Stimulated activated CD8-positive, alpha-beta memory T cell treated with anti-CD3 and anti-CD28 coated beads, Interleukin-4, amount 100 ng/mL, for 4 hours (primary cell): ENCODE measurements around the gene ISX.

ENCODE experiments used
- DNase-seq, 2 donors: peaks; one replicate each; pipeline ENCODE4 v3.0.0-alpha.2; 2020; ENCODE audit warnings: low read depth in 2 of 2, low spot score in 1 of 2

ISX gene

GRCh38 chr22:35051791-35052190 is 14.2 kb upstream of the ISX start:
- DNase-seq = no peak

DNA sequence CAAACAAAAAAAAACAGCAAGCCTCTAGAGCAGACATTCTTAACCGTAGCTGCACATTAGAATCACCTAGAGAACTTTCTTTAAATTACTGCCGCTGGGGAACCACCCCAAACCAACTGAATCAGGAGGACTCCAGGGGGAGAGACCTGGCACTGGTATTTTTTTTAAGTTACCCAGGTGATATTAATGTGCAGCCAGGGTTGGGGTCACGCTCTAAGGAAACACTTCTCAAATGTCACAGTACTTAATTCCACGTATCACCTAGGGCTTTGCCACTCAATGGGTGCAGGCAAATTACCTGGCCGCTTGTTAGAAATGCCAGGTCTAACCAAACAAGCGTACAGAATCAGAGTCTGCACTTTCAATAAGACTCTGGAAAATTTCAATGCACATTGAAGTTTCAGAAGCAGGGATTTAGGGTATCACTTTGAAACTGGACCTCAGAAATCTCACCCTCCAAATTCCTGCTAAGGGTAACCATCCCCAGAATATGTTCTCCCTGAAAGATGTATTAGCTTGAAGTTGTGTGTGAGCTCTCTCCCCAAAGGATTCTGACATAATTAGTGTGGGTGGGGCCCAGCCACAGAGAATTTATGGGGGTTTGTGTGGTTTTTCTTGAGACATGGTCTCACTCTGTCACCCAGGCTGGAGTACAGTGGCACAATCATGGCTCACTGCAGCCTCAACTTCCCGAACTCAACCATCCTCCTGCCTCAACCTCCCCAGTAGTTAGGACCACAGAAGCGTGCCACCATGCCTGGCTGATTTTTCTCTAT is 12.7 kb upstream of the ISX start:
- DNase-seq = no peak

DNA sequence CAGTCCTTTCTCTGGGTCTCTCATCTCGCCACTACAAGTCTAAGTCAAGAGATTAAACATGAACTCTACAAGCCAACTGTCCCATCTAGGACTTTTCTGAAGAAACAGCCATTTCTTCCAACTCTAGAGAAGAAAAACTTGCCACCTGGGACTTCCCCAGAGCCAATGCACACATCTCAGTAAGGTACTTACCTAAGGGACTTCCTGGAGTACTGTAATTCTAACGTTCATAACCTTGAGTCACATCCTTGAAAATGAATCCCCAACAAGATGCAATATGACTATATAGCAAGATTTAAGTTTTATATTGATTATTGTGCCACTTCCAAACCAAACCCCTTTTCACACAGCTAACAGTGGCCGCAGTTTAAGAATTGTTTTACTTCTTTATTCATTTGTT is 11.9 kb upstream of the ISX start:
- DNase-seq = no peak

DNA sequence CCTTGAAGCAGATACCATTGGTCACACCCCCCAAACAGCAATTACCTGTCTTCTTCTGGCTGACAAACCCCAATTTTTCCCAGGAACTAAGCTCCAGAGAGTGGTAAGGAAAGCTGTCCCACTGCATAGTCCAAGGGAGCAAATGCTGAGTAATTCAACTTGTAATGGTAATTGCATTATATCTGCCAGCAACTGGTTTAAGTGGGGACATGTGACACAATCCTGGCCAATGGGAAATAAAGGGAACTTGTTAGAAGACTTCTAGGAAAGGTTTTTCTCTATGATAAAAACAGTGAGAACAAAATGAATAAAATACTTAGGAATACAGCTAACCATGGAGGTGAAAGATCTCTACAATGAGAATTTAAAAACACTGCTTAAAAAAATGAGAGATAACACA is 9.5 kb upstream of the ISX start:
- no peak for DNase-seq

DNA sequence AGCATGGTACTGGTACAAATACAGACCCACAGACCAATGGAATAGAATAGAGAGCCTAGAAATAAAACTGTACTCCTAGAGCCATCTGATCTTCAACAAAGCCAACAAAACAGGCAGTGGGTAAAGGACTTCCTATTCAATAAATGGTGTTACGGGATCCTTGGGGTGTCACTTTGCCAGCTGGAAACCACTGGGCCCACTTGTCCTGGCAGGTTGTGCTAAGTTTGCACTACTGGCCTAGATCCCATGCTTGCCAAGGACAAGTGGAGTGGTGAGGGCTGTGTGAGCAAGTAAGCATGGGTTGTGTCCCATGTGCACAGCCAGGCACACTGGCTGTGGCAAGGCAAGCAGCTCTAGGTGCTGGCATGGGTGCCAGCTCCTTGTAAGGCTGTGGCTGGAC is 8.8 kb upstream of the ISX start:
- DNase-seq = no peak

- no peak for DNase-seq
Measured at GRCh38 chr22:35059632-35060031, 6.3 kb upstream of the ISX start.

- no peak for DNase-seq
Measured at GRCh38 chr22:35064664-35065063, 1.3 kb upstream of the ISX start.

DNA sequence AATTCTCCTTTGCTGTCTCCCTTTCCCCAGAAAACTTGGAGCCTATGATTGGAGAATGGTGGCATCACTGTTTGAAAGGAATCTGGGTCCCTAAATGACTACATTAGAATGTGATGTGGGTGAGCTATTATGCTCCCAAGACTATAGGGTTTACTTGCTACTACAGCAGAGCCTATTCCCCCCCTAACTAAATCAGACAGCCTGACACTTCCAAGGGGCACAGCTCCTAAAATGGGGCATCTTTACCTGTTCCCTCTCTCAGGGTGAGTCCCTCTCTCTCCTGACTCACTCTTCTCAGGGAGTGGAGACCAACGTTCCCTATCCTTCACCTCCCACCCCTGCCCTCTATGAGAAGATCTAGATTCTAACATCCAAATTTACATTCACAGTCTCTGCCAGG is 775 bp upstream of the ISX start:
- no peak for DNase-seq

DNA sequence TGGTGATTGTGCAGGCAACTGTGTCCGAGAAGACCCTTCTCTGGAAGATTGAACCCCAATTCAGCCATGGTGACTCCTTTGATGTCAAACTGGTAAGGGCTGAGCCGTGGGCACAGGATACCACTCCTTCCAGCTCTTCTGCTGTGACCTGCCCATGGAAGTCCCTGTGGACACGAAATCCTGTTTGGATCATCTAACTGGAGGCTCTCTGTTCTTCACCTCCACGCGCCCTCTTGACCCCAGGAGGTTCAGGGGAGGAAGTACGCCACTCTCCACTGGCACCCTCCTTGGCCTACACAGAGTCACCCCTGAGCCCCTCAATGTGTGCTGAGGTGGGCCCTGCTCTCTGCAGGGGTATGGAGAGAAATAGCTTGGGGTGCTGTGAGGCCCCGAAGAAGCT is 810 bp downstream of the ISX start:
- DNase-seq = no peak

DNA sequence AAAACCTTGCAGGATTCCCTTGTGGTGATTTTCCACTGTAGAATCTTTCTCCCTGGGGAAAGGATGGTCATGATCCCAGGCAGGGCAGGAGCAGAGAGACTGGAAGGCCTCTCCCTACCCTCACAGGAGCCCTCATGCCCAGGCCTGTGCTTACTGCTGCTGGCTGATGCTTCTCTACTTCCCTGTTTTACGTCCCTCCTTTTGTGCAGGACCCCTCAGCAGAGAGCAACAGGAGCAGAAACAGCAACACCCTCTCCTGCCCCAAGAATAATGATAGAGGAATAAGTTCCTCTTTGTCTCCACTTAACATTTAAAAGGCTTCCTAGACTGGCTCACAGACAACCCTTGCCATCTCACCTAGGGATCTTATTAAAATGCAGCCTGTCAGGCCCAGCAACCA is 3.6 kb downstream of the ISX start:
- no peak for DNase-seq

DNA sequence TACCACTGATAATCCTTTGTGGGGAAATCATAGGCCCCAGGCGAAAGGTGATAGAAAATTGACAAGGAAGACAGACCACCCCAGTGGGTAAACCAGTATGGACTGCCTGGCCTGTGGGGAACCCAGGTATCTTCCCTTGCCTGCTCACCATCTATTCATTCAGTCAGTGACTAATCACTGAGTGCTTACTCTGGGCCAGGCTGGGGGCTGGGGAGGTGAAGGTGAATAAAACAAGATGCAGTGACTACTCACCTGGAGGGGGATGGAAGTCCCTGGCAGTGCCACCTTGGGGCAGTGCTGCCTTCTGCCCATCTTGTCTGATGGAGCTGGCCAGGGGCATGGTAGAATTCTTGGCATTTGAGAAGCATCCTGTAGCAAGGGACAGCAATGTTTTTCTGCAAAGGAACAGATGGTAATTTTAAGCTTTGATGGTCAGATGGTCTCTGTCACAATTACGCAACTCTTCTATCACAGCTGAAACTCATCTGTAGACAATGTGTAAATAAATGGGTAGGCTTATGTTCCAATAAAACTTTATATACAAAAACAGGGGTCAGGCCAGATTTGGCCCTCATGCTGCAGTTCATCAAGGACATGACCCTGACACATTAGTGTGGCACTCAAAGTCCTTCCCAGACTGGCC is 4.6 kb downstream of the ISX start:
- DNase-seq = no peak

DNA sequence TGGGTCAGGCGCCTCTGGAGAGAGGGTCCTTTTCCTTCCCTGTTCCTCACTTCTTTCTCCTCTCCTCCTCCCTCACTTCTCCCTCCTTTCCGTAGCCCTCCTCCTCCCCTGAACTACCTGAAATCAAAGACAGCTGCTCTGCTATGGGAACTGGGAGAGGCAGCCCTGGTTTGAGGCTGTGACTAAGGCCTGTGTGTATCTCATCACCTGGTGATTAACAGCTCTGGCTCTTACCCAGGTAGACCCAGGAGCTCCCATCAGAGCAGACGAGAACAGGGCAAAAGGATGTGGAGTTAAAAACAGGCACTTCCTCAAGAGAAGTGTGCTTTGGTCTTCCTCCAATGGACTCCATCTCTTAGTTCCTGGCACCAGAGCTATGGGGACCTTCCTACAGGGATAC is 5.8 kb downstream of the ISX start:
- DNase-seq = no peak

DNA sequence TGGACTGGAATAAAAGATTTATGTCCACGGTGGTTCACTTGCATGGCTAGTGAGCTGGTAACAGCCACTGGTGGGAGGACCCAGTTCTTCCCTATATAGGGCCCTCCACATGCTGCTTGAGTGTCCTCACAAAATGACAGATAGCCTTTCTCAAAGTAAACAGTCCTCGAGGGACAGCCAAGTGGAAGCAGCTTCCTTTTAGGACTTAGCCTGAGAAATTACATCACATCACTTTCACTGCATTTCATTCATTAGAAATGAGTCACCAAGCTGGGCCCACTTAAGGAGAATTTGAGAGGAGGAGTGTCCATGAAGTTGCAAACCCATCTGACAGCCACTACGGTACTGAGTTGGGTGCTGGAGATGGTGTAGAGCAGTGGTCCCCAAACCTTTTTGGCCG is 7.0 kb downstream of the ISX start:
- no peak for DNase-seq

- DNase-seq = no peak
Measured at GRCh38 chr22:35074583-35074982, 8.6 kb downstream of the ISX start.

- DNase-seq = no peak
Measured at GRCh38 chr22:35076630-35077029, 10.7 kb downstream of the ISX start.

- DNase-seq = no peak
Measured at GRCh38 chr22:35085621-35086020, 19.7 kb downstream of the ISX start.

DNA sequence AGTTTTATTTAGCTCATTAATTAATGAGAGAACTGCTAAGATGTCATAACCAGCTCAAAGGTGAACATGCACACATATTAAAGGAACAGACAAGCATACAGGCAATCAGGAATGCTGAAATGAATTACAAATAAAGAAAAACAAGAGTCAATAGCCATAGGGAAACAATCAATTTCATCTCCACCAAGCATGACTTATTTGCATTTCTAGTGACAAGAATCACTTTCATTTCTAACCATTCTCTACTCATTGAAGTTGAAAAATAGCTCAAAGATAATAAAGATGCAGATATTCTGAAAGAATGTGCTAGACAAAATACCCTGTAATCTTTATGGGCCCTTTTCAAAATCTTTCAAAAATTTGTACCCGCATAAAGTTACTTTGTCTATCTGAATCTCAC is 23.2 kb downstream of the ISX start:
- no peak for DNase-seq

DNA sequence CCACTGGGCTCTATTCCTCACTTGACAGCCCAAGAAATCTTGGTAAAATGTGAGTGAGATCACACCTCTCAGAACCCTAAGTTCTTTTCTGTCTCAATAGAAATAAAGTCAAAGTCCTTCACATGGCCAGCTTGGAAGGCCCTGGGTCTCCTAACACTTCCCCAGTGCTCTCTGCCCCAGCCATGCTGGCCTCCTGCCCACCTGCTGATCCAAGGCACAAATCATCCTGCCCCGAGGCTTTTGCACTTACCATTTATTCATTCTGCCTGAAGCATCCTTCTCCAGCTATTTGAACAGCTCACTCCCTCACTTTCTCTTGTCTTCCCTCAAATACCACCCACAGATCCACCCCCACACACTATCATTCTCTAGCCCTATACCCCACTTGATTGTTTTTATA is 26.4 kb downstream of the ISX start:
- no peak for DNase-seq

GRCh38 chr22:35098921-35099320 is 33.0 kb downstream of the ISX start:
- no peak for DNase-seq

GRCh38 chr22:35099883-35100282 is 33.9 kb downstream of the ISX start:
- no peak for DNase-seq

DNA sequence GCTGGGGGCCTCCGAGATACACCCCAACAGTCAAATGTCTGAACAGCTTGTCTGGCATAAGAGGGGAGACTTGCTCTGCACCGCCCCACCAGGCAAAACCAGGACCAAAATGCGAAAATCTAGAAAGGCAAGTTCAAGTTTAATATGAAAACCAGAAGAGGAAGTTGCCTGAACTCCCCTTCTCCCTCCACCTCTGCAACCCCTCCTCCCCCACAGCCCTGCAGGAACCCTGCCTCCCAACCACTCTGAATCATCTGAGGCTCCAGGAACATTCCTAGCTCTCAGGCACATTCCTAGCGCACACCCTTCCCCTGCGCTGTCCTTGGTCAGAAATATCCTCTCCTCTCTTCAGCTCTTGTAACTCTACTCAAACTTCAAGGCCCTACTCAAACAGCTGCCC is 36.7 kb downstream of the ISX start:
- DNase-seq = no peak

DNA sequence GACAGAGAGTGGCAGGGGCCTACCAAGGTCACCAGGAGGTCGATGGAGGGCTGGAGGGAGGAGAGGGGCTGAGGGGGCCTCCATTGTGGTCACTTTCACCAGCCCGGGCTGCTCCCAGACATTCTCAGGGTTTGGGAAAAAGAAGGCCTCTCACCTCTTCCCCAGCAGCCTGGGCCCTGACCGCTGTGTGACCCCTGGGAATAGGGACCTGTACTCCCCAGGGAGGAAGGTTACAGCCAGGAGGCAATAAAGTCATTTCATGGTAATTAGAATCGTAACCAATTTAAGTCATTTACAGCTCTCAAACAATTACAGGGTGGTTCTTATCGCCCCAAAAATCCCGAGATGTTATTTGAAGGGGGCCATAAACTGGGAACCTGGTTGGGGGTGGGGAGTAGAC is 37.8 kb downstream of the ISX start:
- DNase-seq = no peak

- no peak for DNase-seq
Measured at GRCh38 chr22:35104491-35104890, 38.5 kb downstream of the ISX start.
